Astrocyte of the cerebellum (primary cell): ENCODE results near the gene HGS.
A peak's percentile ranks its signal among the peaks of the same experiment; 100 is the strongest.

ENCODE experiments used
- DNase-seq: peaks from one replicate; pipeline ENCODE4 v3.0.0-alpha.2; 2011; ENCODE audit warnings: low read depth
- H3K4me3 ChIP-seq: 2 replicates; pipeline ENCODE4 v1.5.1; 2011; ENCODE audit warnings: mild to moderate bottlenecking, low read depth, low read length, moderate library complexity
- in situ Hi-C: cut with HindIII; loops from 2 replicates; pipeline ENCODE4 v1.10.0; 2017; ENCODE audit warnings: low sequenced_read_pairs
- TF ChIP-seq, protein P1 (sequence below): IDR thresholded peaks from 2 replicates; pipeline ENCODE4 v1.5.1; 2012; ENCODE audit warnings: low read length, low read depth, moderate library complexity, mild to moderate bottlenecking; ENCODE audit errors: missing control alignments

Gene HGS, protein sequence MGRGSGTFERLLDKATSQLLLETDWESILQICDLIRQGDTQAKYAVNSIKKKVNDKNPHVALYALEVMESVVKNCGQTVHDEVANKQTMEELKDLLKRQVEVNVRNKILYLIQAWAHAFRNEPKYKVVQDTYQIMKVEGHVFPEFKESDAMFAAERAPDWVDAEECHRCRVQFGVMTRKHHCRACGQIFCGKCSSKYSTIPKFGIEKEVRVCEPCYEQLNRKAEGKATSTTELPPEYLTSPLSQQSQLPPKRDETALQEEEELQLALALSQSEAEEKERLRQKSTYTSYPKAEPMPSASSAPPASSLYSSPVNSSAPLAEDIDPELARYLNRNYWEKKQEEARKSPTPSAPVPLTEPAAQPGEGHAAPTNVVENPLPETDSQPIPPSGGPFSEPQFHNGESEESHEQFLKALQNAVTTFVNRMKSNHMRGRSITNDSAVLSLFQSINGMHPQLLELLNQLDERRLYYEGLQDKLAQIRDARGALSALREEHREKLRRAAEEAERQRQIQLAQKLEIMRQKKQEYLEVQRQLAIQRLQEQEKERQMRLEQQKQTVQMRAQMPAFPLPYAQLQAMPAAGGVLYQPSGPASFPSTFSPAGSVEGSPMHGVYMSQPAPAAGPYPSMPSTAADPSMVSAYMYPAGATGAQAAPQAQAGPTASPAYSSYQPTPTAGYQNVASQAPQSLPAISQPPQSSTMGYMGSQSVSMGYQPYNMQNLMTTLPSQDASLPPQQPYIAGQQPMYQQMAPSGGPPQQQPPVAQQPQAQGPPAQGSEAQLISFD

GRCh38 chr17:81683584-81684441, at the start of gene HGS, which contains the start of gene ARL16:
HGS (plus strand) TSS chr17:81684011; CDS start chr17:81684067, 56 bp downstream.
ARL16 (minus strand) TSS chr17:81683797; CDS start chr17:81683753, 44 bp downstream.
- in situ Hi-C loops: no loop called here
- DNase-seq: peak; percentile 98
- TF ChIP-seq, protein P1, sequence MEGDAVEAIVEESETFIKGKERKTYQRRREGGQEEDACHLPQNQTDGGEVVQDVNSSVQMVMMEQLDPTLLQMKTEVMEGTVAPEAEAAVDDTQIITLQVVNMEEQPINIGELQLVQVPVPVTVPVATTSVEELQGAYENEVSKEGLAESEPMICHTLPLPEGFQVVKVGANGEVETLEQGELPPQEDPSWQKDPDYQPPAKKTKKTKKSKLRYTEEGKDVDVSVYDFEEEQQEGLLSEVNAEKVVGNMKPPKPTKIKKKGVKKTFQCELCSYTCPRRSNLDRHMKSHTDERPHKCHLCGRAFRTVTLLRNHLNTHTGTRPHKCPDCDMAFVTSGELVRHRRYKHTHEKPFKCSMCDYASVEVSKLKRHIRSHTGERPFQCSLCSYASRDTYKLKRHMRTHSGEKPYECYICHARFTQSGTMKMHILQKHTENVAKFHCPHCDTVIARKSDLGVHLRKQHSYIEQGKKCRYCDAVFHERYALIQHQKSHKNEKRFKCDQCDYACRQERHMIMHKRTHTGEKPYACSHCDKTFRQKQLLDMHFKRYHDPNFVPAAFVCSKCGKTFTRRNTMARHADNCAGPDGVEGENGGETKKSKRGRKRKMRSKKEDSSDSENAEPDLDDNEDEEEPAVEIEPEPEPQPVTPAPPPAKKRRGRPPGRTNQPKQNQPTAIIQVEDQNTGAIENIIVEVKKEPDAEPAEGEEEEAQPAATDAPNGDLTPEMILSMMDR: no peak
- H3K4me3 ChIP-seq: peak within 1 kb of the TSS; percentile 96

GRCh38 chr17:81635431-81635830, 48.4 kb upstream of the HGS start:
- H3K4me3 ChIP-seq: peak overlapping the region; percentile 91
- DNase-seq: no peak
- TF ChIP-seq, protein P1: no peak
- in situ Hi-C loops: no loop called here

DNA sequence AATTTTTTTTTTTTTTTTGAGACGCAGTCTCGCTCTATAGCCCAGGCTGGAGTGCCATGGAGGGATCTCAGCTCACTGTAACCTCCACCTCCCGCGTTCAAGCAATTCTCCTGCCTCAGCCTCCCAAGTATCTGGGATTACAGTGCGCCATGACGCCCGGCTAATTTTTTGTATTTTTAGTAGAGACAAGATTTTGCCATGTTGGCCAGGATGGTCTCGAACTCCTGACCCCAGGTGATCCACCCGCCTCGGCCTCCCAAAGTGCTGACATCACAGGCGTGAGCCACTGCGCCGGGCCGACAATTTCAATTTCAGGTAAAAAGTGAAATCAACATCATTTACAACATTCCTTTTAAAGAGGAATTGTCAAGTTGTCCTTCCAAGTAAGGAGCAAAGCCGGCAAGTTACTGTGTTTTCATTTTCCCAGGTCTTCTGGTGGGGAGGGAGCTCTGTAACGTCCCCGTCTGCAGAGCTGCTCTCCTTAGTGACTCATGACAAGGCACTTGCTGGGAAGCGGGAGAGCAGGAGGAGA, 47.8 kb upstream of the HGS start:
- TF ChIP-seq, protein P1: no peak
- in situ Hi-C loops: no loop called here
- H3K4me3 ChIP-seq: peak overlapping the region; percentile 91
- DNase-seq: no peak

- DNase-seq: peak; percentile 52
- peak within 1 kb of the TSS; percentile 91 for H3K4me3 ChIP-seq
- in situ Hi-C loops: no loop called here
Measured at GRCh38 chr17:81636505-81637288, 47.1 kb upstream of the HGS start, which contains the start of the genes NPLOC4 and TSPAN10. NPLOC4 (minus strand) TSS chr17:81637112; CDS start chr17:81636930, 182 bp downstream. TSPAN10 (plus strand) TSS chr17:81637196; CDS start chr17:81642413, 5,217 bp downstream.

DNA sequence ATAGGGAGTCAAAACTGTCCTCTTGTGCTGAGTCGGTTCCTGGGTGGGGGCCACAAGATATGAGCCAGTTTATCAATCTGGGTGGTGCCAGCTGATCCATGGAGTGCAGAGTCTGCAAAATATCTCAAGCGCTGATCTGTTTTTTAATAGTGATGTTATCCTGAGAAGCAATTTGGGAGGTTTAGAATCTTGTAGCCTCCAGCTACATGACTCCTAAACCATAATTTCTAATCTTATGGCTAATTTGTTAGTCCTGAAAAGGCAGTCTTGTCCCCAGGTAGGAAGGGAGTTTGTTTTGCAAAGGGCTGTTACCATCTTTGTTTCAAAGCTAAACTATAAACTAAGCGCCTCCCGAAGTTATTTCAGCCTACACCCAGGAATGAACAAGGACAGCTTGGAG, 45.1 kb upstream of the HGS start:
- TF ChIP-seq, protein P1: no peak
- no peak overlapping the region for H3K4me3 ChIP-seq
- no peak for DNase-seq
- in situ Hi-C loops: no loop called here

More at GRCh38 chr17:81636505-81637288, 47.1 kb upstream of the HGS start, which contains the start of the genes NPLOC4 and TSPAN10:
- TF ChIP-seq, protein P1: no peak
